Esophagus muscularis mucosa (tissue), 4 donors: ENCODE data around the gene SORBS1.

Experiments used
- EP300 ChIP-seq: sonication (generic); formaldehyde crosslinking; IDR thresholded peaks from one replicate; pipeline ENCODE4 v1.6.1; 2017; ENCODE audit warnings: antibody characterized with exemption
- POLR2A ChIP-seq: fragments of 450-650 bp; IDR thresholded peaks from one replicate; pipeline ENCODE4 v1.6.1; 2017; ENCODE audit warnings: antibody characterized with exemption, moderate library complexity, mild to moderate bottlenecking, low read depth
- POLR2AphosphoS5 ChIP-seq, 2 donors: sonication (generic); formaldehyde crosslinking; IDR thresholded peaks; one replicate each; pipeline ENCODE4 v1.6.1; 2017; ENCODE audit warnings: antibody characterized with exemption in 2 of 2
- TF ChIP-seq, protein P1 (sequence below), 3 experiments: fragments of 200-600 bp in 2 of 3; fragments of 450-650 bp in 1 of 3; sonication (generic) in 2 of 3; IDR thresholded peaks; one replicate each; pipeline ENCODE4 v1.5.1; 2017 to 2019; ENCODE audit warnings: antibody characterized with exemption in 3 of 3, mild to moderate bottlenecking in 2 of 3, moderate library complexity in 1 of 3

DNA sequence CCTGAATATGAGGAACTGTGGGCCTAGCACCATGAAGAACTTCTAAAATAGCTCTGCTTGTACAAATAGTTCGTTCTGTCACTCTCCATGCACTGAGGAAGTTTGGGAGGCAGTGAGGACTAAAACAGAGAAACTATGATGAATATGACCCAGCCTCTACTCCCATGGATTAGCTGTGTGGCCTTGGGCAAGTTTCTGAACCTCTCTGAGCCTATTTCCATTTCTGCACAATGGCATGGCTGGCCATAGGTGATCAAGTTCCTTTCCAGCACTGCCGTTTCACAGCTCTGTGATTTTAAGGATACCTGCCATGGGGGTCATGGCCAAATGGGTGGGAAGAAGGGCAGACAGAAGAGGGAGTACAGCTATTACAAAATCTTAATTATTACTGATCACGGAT, 57.6 kb downstream of the SORBS1 start:
- no peak for TF ChIP-seq EP300
- TF ChIP-seq POLR2A: no peak
- TF ChIP-seq, protein P1, sequence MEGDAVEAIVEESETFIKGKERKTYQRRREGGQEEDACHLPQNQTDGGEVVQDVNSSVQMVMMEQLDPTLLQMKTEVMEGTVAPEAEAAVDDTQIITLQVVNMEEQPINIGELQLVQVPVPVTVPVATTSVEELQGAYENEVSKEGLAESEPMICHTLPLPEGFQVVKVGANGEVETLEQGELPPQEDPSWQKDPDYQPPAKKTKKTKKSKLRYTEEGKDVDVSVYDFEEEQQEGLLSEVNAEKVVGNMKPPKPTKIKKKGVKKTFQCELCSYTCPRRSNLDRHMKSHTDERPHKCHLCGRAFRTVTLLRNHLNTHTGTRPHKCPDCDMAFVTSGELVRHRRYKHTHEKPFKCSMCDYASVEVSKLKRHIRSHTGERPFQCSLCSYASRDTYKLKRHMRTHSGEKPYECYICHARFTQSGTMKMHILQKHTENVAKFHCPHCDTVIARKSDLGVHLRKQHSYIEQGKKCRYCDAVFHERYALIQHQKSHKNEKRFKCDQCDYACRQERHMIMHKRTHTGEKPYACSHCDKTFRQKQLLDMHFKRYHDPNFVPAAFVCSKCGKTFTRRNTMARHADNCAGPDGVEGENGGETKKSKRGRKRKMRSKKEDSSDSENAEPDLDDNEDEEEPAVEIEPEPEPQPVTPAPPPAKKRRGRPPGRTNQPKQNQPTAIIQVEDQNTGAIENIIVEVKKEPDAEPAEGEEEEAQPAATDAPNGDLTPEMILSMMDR (IDR thresholded peaks at IDR 0.05): no peak
- no peak for TF ChIP-seq POLR2AphosphoS5 (IDR thresholded peaks at IDR 0.05)
